IPS DF 6.9 (cell line): Measurements from ENCODE around the gene SSRP1.
A peak's percentile ranks its signal among the peaks of the same experiment; 100 is the strongest.

Source experiments
- DNase-seq: peaks from one replicate; pipeline ENCODE4 v3.0.0-alpha.2; 2013; ENCODE audit warnings: low read depth, low spot score
- H3K27ac ChIP-seq: one replicate; pipeline ENCODE4 v1.5.1; 2013; ENCODE audit warnings: low read length, control low read depth
- H3K27me3 ChIP-seq: 2 replicates; pipeline ENCODE4 v1.6.1; 2013; ENCODE audit warnings: mild to moderate bottlenecking, low read length; ENCODE audit not compliant: control insufficient read depth, insufficient read depth
- H3K36me3 ChIP-seq: 2 replicates; pipeline ENCODE4 v1.6.1; 2013; ENCODE audit warnings: low read length; ENCODE audit not compliant: control insufficient read depth, insufficient read depth
- H3K4me1 ChIP-seq: 2 replicates; pipeline ENCODE4 v1.6.1; 2013; ENCODE audit warnings: low read length; ENCODE audit not compliant: control insufficient read depth, insufficient read depth
- H3K4me3 ChIP-seq: 2 replicates; pipeline ENCODE4 v1.5.1; 2013; ENCODE audit warnings: mild to moderate bottlenecking, low read length
- H3K9me3 ChIP-seq: 2 replicates; pipeline ENCODE4 v1.6.1; 2013; ENCODE audit warnings: low read length, inconsistent platforms; ENCODE audit not compliant: control insufficient read depth, insufficient read depth
- WGBS: extraction: QIAGEN DNeasy Blood & Tissue Kit; methylation state at CpG from one replicate; pipeline ENCODE4 v1.1.7; 2013; ENCODE audit warnings: mixed read lengths, missing lambda C conversion rate; ENCODE audit not compliant: insufficient read length, insufficient coverage; 5-methylcytosine and 5-hydroxymethylcytosine counted together

The SSRP1 gene

DNA sequence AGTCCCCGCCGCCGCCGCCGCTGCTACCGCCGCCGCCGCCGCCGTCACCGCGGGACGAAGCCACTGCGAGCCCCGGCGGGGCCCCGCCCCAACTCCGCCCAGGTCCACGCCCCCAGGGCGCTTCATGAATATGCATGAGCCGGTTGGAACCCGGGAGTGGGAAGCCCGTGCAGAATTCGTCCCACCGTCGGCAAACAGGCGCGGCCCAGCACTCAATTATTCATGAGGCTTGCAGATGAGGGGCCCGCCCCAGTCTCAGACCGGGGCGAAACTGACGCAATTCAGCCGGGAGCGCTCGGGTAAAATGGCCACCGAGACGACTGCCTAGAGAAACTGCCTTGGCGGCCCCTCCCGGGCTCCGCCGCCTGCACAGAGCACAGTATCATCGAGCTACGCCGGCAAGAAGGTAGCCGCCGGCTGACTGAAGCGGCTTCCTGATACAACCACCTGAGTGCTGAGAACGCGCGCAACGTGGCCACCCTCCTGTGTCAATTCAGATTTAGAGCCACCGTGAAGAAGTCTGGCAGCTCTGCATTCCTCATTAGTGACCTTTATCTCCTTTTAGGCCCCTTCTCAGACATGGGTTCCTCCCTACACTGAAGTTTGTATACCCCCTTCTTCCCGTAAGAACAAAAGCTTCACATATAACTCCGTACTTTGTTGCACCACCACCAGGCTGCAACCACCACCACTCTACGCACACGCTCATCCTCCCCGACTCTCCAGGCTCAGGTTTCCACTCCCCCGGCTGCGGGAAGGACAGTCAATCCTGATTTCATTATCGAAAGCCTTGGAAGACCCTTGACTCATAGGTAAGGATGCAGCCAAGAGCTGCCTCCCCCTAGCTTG lies 10.6 kb downstream of the SSRP1 start, which contains the start of gene TNKS1BP1:
Gene TNKS1BP1, minus strand, starts transcription at position 67 of the 849 bp plus-strand sequence. CDS start 3,067 bp downstream, outside the sequence.
- H3K9me3 ChIP-seq, result no peaks in the 10 kb centered on the region
- no CpG with 5 or more reads among the region's 61 CpGs for WGBS
- no peaks in the 10 kb centered on the region for H3K27me3 ChIP-seq
- peak within 1 kb of the TSS; percentile 70 for H3K4me3 ChIP-seq
- H3K4me1 ChIP-seq, result peaks cover 6% of the 10 kb centered on the region
- DNase-seq, result peak; percentile 67
- H3K36me3 ChIP-seq, result peaks cover 31% of the 10 kb centered on the region
- no peak within 1 kb of the TSS for H3K27ac ChIP-seq

DNA sequence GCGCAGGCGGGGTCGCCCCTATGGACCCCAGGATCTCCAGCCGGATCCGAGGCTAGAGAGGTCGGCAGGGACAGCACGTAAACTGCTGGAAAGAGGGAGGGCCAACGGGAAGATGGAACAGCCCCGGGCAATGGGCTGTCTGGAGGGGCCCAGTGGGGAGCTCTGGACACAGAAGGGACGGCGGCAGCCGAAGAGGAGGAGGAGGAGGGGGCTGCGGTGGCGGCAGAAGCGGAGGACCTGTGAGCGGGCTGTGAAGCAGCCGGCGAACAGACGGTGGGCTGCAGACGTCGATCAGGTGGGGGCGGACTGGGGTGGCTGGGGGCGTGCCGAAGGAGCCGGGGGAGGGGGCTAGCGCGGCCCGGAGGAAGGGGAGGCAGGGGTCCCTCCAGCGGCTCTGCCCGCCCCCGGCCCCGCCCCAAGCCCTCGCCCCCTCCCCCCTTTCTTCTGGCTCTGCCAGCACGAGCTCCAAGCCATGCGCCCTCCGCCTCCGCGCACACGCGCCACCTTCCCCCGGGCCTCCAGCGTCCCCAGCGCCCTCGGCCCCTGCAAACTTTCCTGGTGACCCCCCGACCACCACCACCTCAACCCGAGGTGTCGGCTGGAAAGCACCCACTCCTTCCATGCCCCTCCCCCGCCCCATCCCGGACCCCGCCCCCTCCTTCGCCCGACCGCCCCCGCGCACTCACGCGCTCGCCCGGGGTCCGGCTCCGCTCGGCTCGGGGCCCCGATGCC lies 11.4 kb downstream of the SSRP1 start:
- DNase-seq, result no peak
- H3K9me3 ChIP-seq, result no peaks in the 10 kb centered on the region
- no peak overlapping the region for H3K27ac ChIP-seq
- no CpG with 5 or more reads among the region's 64 CpGs for WGBS
- H3K27me3 ChIP-seq, result no peaks in the 10 kb centered on the region
- peaks cover 25% of the 10 kb centered on the region for H3K36me3 ChIP-seq
- peaks cover 6% of the 10 kb centered on the region for H3K4me1 ChIP-seq
- peak overlapping the region; percentile 70 for H3K4me3 ChIP-seq

DNA sequence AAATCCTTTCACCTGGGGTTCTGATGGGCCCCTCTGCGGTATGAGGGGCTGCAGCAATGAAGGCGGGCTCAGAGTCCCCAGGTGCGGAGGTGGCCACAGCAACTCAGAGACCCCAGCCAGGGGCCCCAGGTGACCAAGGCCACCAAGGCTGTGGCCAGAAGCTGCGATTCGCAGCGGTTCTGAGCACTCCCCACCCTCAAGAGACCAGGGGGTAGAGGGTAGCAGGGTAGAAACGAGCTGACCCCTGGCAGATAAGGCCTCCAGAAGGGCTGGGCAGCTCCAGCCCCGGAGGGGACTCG lies 11.9 kb downstream of the SSRP1 start:
- no peaks in the 10 kb centered on the region for H3K27me3 ChIP-seq
- H3K9me3 ChIP-seq, result no peaks in the 10 kb centered on the region
- no CpG with 5 or more reads among the region's 9 CpGs for WGBS
- H3K4me3 ChIP-seq, result peak overlapping the region; percentile 70
- peaks cover 6% of the 10 kb centered on the region for H3K4me1 ChIP-seq
- H3K27ac ChIP-seq, result no peak overlapping the region
- H3K36me3 ChIP-seq, result peaks cover 22% of the 10 kb centered on the region
- no peak for DNase-seq

DNA sequence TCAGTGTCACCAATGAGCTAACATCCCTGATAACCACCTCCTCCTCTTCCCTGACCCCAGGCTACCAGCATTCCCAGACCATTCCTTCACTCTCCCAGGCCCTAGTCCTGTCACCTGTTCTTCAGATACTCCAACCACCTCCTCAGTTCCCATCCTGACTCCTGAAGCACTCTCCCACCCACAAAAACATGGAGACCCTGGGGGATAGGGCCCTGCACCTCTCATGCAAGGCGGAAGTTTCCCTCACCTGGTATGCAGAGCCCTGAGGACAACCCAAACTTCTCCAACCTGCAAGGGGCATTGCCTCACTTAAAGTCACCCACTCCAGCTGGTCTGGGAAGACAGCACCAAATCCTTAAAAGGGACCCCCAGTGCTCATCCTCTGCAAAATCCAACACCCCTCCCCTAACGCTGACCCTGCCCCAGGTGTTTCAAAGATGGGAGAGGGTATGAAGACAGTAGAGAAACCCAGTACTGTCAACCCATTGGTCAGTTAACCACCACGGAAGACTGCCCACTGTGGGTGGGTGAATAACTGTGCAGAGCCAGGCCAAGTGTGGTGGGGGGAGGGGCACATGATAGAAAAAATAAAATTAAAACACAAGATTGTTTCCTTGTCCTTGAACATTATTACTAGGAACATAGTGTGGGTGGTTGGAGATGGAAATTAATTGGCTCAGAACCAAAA lies 12.4 kb downstream of the SSRP1 start:
- no peaks in the 10 kb centered on the region for H3K27me3 ChIP-seq
- DNase-seq, result no peak
- H3K4me3 ChIP-seq, result peak overlapping the region; percentile 70; the same call in 1 of the 2 replicates
- WGBS, result no CpG with 5 or more reads among the region's 3 CpGs
- peaks cover 6% of the 10 kb centered on the region for H3K4me1 ChIP-seq
- no peak overlapping the region for H3K27ac ChIP-seq
- H3K9me3 ChIP-seq, result no peaks in the 10 kb centered on the region
- H3K36me3 ChIP-seq, result peaks cover 17% of the 10 kb centered on the region

DNA sequence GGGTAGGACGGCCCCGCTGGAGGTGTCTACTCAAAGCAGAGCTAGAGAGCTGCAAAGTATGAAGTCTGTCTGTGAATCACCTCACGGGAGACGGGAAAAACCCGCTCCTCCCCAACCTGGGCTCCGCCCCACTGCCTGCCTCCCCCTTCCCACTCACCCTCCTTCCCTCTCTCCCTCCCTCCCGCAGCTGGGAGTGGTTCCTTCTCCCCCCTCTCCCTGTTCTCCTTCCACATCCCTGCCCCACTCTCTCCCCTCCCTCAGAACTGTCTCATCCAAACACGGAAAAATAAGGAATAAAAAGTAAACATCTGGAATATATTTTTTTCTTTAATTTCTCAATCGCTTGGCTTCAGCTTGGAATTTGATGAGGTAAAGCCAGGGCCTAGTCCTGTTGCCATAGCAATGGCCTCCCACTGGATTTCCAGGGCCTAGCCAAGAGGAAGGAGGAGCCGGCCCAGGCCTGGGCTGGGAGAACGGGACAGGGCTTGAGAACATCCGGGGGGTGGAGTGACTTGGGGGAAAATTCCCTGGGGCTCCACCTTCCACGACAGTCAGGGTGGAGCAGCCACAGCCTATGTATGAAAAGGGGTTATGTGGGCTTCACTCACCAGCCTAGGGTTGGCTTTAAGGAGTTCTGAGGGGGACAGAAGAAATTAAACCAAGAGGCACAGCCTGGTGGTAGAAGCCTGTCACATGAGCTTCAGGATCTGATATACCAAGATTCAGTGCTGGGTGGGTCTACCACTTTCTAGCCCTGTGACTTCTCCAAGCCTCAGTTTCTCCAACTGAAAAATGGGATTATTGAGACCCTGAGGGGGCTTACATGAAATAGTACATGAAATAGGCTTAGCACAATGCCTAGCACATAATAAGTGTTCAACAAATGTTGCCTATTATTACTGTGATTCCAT lies 13.2 kb downstream of the SSRP1 start:
- H3K27me3 ChIP-seq, result no peaks in the 10 kb centered on the region
- no peaks in the 10 kb centered on the region for H3K9me3 ChIP-seq
- peaks cover 6% of the 10 kb centered on the region for H3K4me1 ChIP-seq
- no CpG with 5 or more reads among the region's 13 CpGs for WGBS
- peaks cover 15% of the 10 kb centered on the region for H3K36me3 ChIP-seq
- no peak overlapping the region for H3K27ac ChIP-seq
- no peak overlapping the region for H3K4me3 ChIP-seq
- no peak for DNase-seq

DNA sequence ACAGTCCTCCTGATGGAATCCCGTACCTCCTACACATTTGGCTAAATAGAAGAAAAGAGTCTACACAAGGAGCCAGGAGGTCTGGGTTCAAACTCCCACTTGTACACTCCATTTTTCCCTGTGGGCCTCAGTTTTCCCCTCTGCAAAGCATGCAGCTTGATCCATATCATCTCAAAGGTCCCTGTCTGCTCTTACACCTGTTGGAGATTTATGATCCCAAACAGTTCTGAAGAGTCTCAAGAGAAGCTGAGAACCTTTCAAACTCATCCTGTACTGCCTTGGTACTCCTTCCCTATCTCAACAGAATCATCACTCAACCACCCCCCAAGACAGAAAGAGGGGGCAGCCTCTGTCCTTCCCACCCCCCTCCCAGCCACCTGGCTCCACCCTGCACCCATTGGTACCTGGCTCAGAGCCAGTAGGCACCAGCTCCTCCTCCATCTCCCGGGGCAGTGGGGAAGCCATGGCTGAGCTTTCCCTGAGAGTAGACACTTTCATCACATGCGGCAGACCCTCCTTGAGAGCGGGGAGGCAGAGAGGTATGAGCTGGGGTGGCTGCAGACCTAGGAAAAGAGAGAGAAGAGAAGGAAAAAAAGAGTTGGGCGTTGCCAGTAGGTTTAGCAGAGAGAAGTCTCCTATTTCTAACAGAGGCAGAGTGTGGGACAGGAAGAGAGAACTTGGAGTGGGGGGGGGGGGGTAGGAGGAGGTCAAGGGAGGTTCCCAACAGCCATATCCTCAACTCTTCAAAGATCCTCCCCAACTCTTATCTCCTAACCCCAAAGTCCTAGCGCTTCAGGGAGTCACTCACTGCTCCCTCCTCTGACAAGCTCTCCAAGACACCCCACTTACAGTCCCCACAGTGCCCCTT lies 14.1 kb downstream of the SSRP1 start:
- Histone ChIP-seq H3K27ac (no peak overlapping the region), H3K4me1 (peaks cover 6% of the 10 kb centered on the region), H3K9me3 (no peaks in the 10 kb centered on the region), H3K4me3 (no peak overlapping the region), H3K27me3 (no peaks in the 10 kb centered on the region), H3K36me3 (peaks cover 17% of the 10 kb centered on the region)
- DNase-seq, result no peak
- no CpG with 5 or more reads among the region's 6 CpGs for WGBS

DNA sequence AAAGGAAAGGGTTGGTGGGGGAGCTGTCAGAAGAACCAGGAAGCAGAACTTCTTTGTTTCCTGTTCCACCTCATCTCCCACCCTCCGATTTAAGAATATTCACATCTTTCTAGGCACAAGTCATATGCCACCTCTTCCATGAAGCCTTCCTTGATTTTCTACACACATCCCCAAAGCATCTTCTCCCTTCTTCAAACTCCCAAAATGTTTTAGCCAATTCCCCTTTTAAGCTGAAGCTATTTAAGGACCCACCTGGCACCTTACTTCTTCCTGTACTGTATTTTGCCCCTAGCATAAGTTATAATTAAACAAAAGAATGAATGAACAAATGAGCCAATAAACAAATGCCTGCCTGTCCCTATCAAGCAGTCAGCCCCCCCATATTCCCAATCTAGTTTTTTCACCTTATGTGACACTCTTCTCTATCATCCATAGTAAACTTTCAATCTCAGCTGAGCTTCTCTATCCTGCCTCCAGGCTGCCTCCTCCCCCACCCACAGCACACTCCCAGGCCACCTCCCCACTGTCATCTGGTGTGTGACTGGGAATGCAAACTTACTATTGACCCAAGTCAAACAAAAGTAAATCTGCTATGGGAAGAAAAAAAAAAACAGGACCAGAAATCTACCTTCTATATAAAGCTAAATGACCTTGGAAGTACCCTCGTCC lies 14.8 kb downstream of the SSRP1 start:
- WGBS, result no CpG with 5 or more reads among the region's 2 CpGs
- peaks cover 14% of the 10 kb centered on the region; the same call in 1 of the 2 replicates for H3K36me3 ChIP-seq
- DNase-seq, result no peak

DNA sequence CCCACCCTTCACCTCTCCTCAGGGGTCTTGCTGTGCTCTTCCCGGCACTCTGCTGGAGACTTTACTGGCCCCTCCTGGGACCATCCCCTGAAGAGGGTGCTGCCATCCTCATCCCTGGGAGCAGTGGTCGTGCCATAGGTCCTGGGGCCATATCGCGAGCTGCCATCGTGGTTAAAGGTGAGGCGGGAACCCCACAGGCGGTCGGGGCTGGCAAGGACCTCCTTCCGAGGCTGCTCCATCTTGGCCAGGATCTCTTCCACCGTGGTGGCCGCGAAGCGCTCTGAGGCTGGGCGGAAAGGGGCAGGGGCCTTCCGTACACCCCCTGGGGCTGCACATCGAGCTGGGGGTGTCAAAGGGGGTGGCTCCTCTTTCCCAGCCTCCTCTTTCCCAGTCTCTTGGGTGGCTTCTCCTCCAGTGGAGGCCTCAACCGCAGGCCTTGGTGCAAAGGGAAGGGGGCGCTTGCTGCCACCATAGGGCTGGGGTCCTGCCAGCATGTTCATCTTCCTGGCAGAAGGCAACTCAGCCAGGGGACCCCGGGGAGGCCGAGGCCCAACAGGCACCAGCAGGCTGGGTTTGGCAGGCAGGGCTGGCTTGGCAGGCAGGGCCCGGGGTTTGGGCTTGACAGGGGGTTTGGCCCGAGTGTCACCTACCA lies 15.5 kb downstream of the SSRP1 start:
- Histone ChIP-seq H3K27ac (no peak overlapping the region), H3K4me3 (no peak overlapping the region), H3K36me3 (peaks cover 14% of the 10 kb centered on the region; the same call in 1 of the 2 replicates), H3K4me1 (peaks cover 6% of the 10 kb centered on the region), H3K9me3 (no peaks in the 10 kb centered on the region), H3K27me3 (no peaks in the 10 kb centered on the region)
- no peak for DNase-seq
- WGBS, result no CpG with 5 or more reads among the region's 22 CpGs

More for the DNA sequence above, 14.8 kb downstream of the SSRP1 start:
- peaks cover 6% of the 10 kb centered on the region for H3K4me1 ChIP-seq
- no peaks in the 10 kb centered on the region for H3K9me3 ChIP-seq
- no peaks in the 10 kb centered on the region for H3K27me3 ChIP-seq
- H3K27ac ChIP-seq, result no peak overlapping the region
- H3K4me3 ChIP-seq, result no peak overlapping the region
